ENCODE results near the gene SPTBN1.

DNA sequence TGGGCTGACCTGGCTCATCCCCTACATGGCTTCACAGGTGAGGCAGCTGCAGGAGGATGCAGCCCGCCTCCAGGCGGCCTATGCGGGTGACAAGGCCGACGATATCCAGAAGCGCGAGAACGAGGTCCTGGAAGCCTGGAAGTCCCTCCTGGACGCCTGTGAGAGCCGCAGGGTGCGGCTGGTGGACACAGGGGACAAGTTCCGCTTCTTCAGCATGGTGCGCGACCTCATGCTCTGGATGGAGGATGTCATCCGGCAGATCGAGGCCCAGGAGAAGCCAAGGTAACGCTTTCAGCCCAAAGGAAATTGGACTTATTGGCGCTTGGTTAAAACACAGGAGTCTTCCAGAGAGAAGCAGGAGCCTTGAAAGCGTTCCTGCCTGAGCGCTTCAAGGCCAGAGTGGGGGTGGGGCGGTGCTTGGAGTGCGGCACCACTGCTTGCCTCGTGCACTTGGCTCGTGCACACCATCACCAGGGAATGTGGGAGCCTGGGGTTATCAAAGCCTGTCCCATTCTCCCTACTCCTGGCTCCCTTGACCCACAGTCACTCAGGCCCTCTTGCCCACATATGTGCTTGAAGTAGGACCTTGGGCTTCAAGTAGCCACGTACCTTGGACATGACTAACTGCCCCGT is 197.6 kb downstream of the SPTBN1 start:
- TF ChIP-seq ZNF24 (IDR thresholded peaks at IDR 0.05) (no peak), NCOR1 (IDR thresholded peaks at IDR 0.05; ENCODE audit: borderline replicate concordance, low read length) (no peak), MTF1 (CRISPR knock-in tag; IDR thresholded peaks at IDR 0.05) (no peak)
- TF ChIP-seq, protein P1, sequence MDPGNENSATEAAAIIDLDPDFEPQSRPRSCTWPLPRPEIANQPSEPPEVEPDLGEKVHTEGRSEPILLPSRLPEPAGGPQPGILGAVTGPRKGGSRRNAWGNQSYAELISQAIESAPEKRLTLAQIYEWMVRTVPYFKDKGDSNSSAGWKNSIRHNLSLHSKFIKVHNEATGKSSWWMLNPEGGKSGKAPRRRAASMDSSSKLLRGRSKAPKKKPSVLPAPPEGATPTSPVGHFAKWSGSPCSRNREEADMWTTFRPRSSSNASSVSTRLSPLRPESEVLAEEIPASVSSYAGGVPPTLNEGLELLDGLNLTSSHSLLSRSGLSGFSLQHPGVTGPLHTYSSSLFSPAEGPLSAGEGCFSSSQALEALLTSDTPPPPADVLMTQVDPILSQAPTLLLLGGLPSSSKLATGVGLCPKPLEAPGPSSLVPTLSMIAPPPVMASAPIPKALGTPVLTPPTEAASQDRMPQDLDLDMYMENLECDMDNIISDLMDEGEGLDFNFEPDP (CRISPR knock-in tag; conservative IDR thresholded peaks at IDR 0.05), result no peak
